HFFc6 (cell line): ENCODE data around the gene PRSS53. TPM values are rescaled to one million over a fixed set of nuclear protein-coding genes. Genes with fewer than 3 reads are reported as not detected.

ENCODE experiments used
- DNase-seq: peaks from one replicate; pipeline ENCODE4 v3.0.0-alpha.2; 2018
- H3K27ac Mint-ChIP-seq: 2 replicates; pipeline ENCODE4 v1.8.0; 2020; ENCODE audit warnings: mild to moderate bottlenecking, mixed read lengths
- H3K27me3 Mint-ChIP-seq: 2 replicates; pipeline ENCODE4 v1.8.0; 2021; ENCODE audit warnings: mild to moderate bottlenecking, moderate library complexity, mixed read lengths; ENCODE audit not compliant: insufficient read depth
- H3K36me3 Mint-ChIP-seq: 2 replicates; pipeline ENCODE4 v1.8.0; 2021; ENCODE audit warnings: low read depth, mixed read lengths
- H3K4me1 Mint-ChIP-seq: 2 replicates; pipeline ENCODE4 v1.8.0; 2020; ENCODE audit warnings: low read depth, mixed read lengths
- H3K4me3 Mint-ChIP-seq: 2 replicates; pipeline ENCODE4 v1.8.0; 2020; ENCODE audit warnings: mild to moderate bottlenecking, moderate library complexity, mixed read lengths
- H3K9me3 Mint-ChIP-seq: 2 replicates; pipeline ENCODE4 v1.8.0; 2020; ENCODE audit warnings: mild to moderate bottlenecking, mixed read lengths
- CTCF ChIP-seq: fragments of 200-600 bp; sonication (generic); IDR thresholded peaks from 2 replicates; pipeline ENCODE4 v1.5.0; 2021; ENCODE audit warnings: antibody characterized with exemption, mild to moderate bottlenecking
- total RNA-seq, 6 experiments: library from RNA; stranded (reverse); fragmentation: NEBNext Ultra II Directional; extraction: Animal tissue kit (Norgen Biotek cat#: 25700); gene quantifications; 2 replicates in 1 of 6; 3 replicates in 5 of 6; pipeline ENCODE4 v1.2.3, GENCODE V29; 2021

Gene PRSS53
- total RNA-seq, 6 experiments from 2014 or later: 0.85 to 2.6 (median 1.4) TPM

- no peak for DNase-seq
- Mint-ChIP-seq H3K36me3 (no peaks in the 10 kb centered on the region), H3K4me1 (peaks cover 8% of the 10 kb centered on the region), H3K27me3 (peaks cover 13% of the 10 kb centered on the region), H3K4me3 (no peak overlapping the region), H3K27ac (no peak overlapping the region), H3K9me3 (no peaks in the 10 kb centered on the region)
- no peak for TF ChIP-seq CTCF
These were observed 42.2 kb upstream of the PRSS53 start for GRCh38 chr16:31130899-31131298.

- peaks cover 13% of the 10 kb centered on the region for H3K27me3 Mint-ChIP-seq
- no peaks in the 10 kb centered on the region for H3K9me3 Mint-ChIP-seq
- no peak overlapping the region for H3K27ac Mint-ChIP-seq
- TF ChIP-seq CTCF: no peak
- DNase-seq: no peak
- no peaks in the 10 kb centered on the region for H3K36me3 Mint-ChIP-seq
- peaks cover 8% of the 10 kb centered on the region for H3K4me1 Mint-ChIP-seq
- no peak overlapping the region for H3K4me3 Mint-ChIP-seq
These were observed 41.7 kb upstream of the PRSS53 start for GRCh38 chr16:31130336-31130891.

GRCh38 chr16:31129568-31130335 is 41.0 kb upstream of the PRSS53 start:
- no peak overlapping the region for H3K4me3 Mint-ChIP-seq
- H3K27me3 Mint-ChIP-seq: peaks cover 13% of the 10 kb centered on the region
- no peaks in the 10 kb centered on the region for H3K36me3 Mint-ChIP-seq
- no peaks in the 10 kb centered on the region for H3K9me3 Mint-ChIP-seq
- H3K27ac Mint-ChIP-seq: no peak overlapping the region
- no peak for TF ChIP-seq CTCF
- H3K4me1 Mint-ChIP-seq: peaks cover 8% of the 10 kb centered on the region
- no peak for DNase-seq

GRCh38 chr16:31128711-31129567 is 40.2 kb upstream of the PRSS53 start:
- H3K4me3 Mint-ChIP-seq: no peak overlapping the region
- H3K27me3 Mint-ChIP-seq: peaks cover 6% of the 10 kb centered on the region
- H3K4me1 Mint-ChIP-seq: peaks cover 4% of the 10 kb centered on the region
- no peaks in the 10 kb centered on the region for H3K36me3 Mint-ChIP-seq
- H3K27ac Mint-ChIP-seq: peak overlapping the region; percentile 12; the same call in 1 of the 2 replicates
- TF ChIP-seq CTCF: no peak
- no peaks in the 10 kb centered on the region for H3K9me3 Mint-ChIP-seq
- no peak for DNase-seq

GRCh38 chr16:31127182-31127581 is 38.4 kb upstream of the PRSS53 start:
- H3K36me3 Mint-ChIP-seq: peaks cover 2% of the 10 kb centered on the region; the same call in 1 of the 2 replicates
- no peaks in the 10 kb centered on the region for H3K9me3 Mint-ChIP-seq
- no peak overlapping the region; the same call in 1 of the 2 replicates for H3K27ac Mint-ChIP-seq
- no peak overlapping the region for H3K4me3 Mint-ChIP-seq
- H3K4me1 Mint-ChIP-seq: no peaks in the 10 kb centered on the region
- DNase-seq: no peak
- no peak for TF ChIP-seq CTCF
- peaks cover 4% of the 10 kb centered on the region; the same call in 1 of the 2 replicates for H3K27me3 Mint-ChIP-seq
